ENCODE measurements around the gene CD81.

CD81 gene

DNA sequence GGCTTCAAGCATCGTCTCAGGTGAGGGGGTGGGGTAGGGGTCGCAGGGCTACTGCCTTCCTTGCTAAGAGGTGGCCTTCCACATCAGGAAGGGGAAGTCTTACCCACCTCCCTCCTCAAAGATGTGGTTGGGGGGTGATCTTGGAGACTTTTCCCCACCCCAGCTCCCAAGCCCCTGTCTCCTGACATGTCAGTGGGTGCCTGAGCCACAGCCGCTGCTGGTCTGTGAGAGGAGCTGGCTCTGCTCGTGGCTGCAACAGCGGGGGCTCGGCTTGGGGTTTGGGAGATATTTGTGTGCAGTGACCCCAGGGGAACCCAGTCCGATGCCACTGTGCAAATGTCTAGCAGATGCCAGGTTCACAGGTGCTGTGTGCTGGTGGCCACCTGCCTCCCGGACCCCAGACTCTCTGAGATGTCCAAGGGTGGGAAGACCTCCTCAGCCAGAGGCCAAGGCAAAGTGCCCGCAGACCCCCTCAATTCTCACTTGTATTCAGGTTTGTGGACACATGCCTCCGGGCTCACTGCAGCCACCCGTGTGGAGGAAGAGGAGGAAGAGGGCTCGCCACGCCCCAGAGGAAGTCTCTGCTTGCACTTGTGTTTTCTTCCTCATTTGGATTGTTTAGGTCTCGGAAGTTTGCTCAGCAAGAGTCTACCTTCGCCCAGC lies 69.6 kb downstream of the CD81 start:
- TF ChIP-seq, protein P1, sequence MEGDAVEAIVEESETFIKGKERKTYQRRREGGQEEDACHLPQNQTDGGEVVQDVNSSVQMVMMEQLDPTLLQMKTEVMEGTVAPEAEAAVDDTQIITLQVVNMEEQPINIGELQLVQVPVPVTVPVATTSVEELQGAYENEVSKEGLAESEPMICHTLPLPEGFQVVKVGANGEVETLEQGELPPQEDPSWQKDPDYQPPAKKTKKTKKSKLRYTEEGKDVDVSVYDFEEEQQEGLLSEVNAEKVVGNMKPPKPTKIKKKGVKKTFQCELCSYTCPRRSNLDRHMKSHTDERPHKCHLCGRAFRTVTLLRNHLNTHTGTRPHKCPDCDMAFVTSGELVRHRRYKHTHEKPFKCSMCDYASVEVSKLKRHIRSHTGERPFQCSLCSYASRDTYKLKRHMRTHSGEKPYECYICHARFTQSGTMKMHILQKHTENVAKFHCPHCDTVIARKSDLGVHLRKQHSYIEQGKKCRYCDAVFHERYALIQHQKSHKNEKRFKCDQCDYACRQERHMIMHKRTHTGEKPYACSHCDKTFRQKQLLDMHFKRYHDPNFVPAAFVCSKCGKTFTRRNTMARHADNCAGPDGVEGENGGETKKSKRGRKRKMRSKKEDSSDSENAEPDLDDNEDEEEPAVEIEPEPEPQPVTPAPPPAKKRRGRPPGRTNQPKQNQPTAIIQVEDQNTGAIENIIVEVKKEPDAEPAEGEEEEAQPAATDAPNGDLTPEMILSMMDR (IDR thresholded peaks at IDR 0.05; ENCODE audit: unreplicated experiment in 3 of 3) = no peak
- peaks cover 54% of the 10 kb centered on the region for H3K27me3 Mint-ChIP-seq (ENCODE audit: low read depth)
- peaks cover 15% of the 10 kb centered on the region for H3K9me3 Mint-ChIP-seq
- H3K4me1 Mint-ChIP-seq = no peaks in the 10 kb centered on the region
- H3K4me3 Mint-ChIP-seq = peak overlapping the region; percentile 16 to 51 (median 42)
- H3K36me3 Mint-ChIP-seq (ENCODE audit: low read depth) = no peaks in the 10 kb centered on the region
- H3K27ac Mint-ChIP-seq = no peak overlapping the region

Measured in nephron (organoid).